ENCODE measurements around the gene PRKCA.

GRCh38 chr17:66859353-66859752 is 556.9 kb downstream of the PRKCA start:
- no peak for TF ChIP-seq CTCF (IDR thresholded peaks at IDR 0.05)
- no peak for TF ChIP-seq POLR2A (IDR thresholded peaks at IDR 0.05)
- TF ChIP-seq POLR2AphosphoS5 (IDR thresholded peaks at IDR 0.05; ENCODE audit: insufficient read depth in 1 of 2, low read depth in 1 of 2): no peak

Measured in vagina (tissue), 2 donors.